Measurements from ENCODE around the gene MARK4.

- TF ChIP-seq EZH2 (IDR thresholded peaks at IDR 0.05; ENCODE audit: insufficient read depth, poor library complexity, severe bottlenecking) (no peak), EZH2phosphoT487 (IDR thresholded peaks at IDR 0.05; ENCODE audit: insufficient read depth, low read depth) (no peak)
Measured at GRCh38 chr19:45345506-45345860, 94.4 kb downstream of the MARK4 start.

All from GM23248 (cell line).